Ovary (tissue), 9 donors: ENCODE results near the gene SLC11A2. TPM values are rescaled to one million over a fixed set of nuclear protein-coding genes. Genes with fewer than 3 reads are reported as not detected.
"Not testable (repeated sequence)": the region's sequence is repeated elsewhere in the genome, so short reads cannot be mapped to it uniquely, and the experiment has no call there.

Experiments
- DNase-seq, 5 donors: peaks; one replicate each; pipeline ENCODE4 v3.0.0-alpha.2; 2019 to 2020
- H3K27ac ChIP-seq, 2 donors: fragments of 200-600 bp; one replicate each; pipeline versions ENCODE4 v1.5.1 to v1.8.0; 2019 to 2022
- H3K27me3 ChIP-seq: fragments of 200-600 bp; one replicate; pipeline ENCODE4 v1.8.0; 2022
- H3K36me3 ChIP-seq: fragments of 200-600 bp; sonication (generic); one replicate; pipeline ENCODE4 v1.5.1; 2019
- H3K4me1 ChIP-seq: one replicate; pipeline ENCODE4 v1.8.1; 2013; ENCODE audit warnings: mild to moderate bottlenecking, moderate library complexity; ENCODE audit not compliant: insufficient read depth
- H3K4me3 ChIP-seq: fragments of 200-600 bp; sonication (generic); one replicate; pipeline ENCODE4 v1.5.1; 2017
- H3K9me3 ChIP-seq, 2 donors: fragments of 200-600 bp in 1 of 2; sonication (generic) in 1 of 2; one replicate each; pipeline versions ENCODE4 v1.5.1 to v1.8.1; 2013 to 2019; ENCODE audit warnings: mild to moderate bottlenecking in 1 of 2, moderate library complexity in 1 of 2
- EP300 ChIP-seq: sonication (generic); formaldehyde crosslinking; IDR thresholded peaks from one replicate; pipeline ENCODE4 v1.6.1; 2017; ENCODE audit warnings: antibody characterized with exemption
- POLR2A ChIP-seq: fragments of 450-650 bp; IDR thresholded peaks from one replicate; pipeline ENCODE4 v1.6.1; 2017; ENCODE audit warnings: antibody characterized with exemption, mild to moderate bottlenecking, moderate library complexity
- WGBS, 3 donors: extraction: QIAGEN DNeasy Blood & Tissue Kit in 1 of 3; methylation state at CpG; one replicate each; pipeline versions ENCODE4 v1.1.5 to v1.1.7; 2013 to 2017; 5-methylcytosine and 5-hydroxymethylcytosine counted together
- intact Hi-C, 4 donors: fragments of 100-400 bp; cut with DNase I; formaldehyde crosslinking; loops; one replicate each; pipeline versions ENCODE4 v1.11.0 to v1.15.1; 2022 to 2023
- polyA plus RNA-seq, 2 donors: library from polyadenylated mRNA; stranded (reverse); fragments of 200-250 nt in 1 of 2; fragments of 350-450 nt in 1 of 2; fragmentation: Illumina TruSeq in 1 of 2; extraction: RNeasy Lipid Tissue Mini Kit (QIAGEN cat#74804) in 1 of 2; gene quantifications; one replicate each; pipeline ENCODE4 v1.2.3, GENCODE V29; 2013 to 2014
- total RNA-seq, 7 donors: library from RNA; depleted of rRNA in 2 of 7; stranded (reverse); fragments of >200 nt in 2 of 7; fragmentation: NEBNext Ultra II Directional in 3 of 7; extraction: Animal tissue kit (Norgen Biotek cat#: 25700) in 3 of 7; gene quantifications; one replicate each; pipeline versions ENCODE4 v1.1.0 to v1.2.4, GENCODE V29; 2016 to 2023
- TF ChIP-seq, protein P1 (sequence below), 3 donors: fragments of 450-650 bp in 2 of 3; fragments of 200-600 bp in 1 of 3; IDR thresholded peaks; one replicate each; pipeline versions ENCODE4 v1.5.1 to v1.8.0; 2016 to 2022; ENCODE audit warnings: antibody characterized with exemption in 3 of 3, mild to moderate bottlenecking in 1 of 3
- donor health status: DM: no; HTN: no; CAD: no; lungs with moderate emphysema.
- donor health status: DM: no; HTN: no; CAD: no.
- donor health status: Bipolar disorder and iron deficiency.
- donor health status: DM: yes; HTN: yes; CAD: no.
- donor health status: DM: no; HTN: no; CAD: no.
- donor health status: DM: yes; HTN: yes; CAD: no.

The SLC11A2 gene
- total and polyA plus RNA-seq, 9 donors, result 13.6 to 48.8 (median 38.7) TPM

DNA sequence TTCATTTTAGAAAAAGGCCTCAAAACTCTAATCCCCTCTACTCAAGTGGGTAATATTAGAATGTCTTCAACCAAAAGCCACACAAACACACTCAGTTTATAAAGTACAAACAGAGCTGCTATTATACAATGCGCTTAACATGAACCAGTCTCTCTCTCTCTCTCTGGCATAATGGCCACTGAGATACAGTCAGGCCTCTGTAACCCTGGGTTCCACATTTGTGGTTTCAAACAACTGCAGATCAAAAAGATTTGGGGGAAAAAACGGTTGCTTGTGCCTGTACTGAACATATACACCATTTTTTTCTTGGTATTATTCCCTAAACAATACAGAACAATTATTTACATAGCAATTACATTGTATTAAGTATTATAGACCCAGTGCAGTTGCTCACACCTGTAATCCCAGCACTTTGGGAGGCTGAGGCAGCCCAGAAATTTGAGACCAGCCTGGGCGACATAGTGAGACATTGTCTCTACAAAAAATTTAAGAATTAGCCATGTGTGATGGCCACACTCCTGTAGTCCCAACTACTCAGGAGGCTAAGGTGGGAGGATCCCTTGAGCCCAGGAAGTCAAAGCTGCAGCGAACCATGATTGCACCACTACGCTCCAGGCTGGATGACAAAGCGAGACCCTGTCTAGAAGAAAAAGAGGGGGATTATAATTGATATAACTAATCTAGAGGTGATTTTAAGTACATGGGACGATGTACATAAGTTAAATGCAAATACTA is 5.6 kb downstream of the SLC11A2 start:
- H3K27ac ChIP-seq, result no peak overlapping the region
- intact Hi-C loops, result no loop called here
- peaks cover 11% of the 10 kb centered on the region for H3K4me1 ChIP-seq
- TF ChIP-seq POLR2A, result no peak
- TF ChIP-seq, protein P1, sequence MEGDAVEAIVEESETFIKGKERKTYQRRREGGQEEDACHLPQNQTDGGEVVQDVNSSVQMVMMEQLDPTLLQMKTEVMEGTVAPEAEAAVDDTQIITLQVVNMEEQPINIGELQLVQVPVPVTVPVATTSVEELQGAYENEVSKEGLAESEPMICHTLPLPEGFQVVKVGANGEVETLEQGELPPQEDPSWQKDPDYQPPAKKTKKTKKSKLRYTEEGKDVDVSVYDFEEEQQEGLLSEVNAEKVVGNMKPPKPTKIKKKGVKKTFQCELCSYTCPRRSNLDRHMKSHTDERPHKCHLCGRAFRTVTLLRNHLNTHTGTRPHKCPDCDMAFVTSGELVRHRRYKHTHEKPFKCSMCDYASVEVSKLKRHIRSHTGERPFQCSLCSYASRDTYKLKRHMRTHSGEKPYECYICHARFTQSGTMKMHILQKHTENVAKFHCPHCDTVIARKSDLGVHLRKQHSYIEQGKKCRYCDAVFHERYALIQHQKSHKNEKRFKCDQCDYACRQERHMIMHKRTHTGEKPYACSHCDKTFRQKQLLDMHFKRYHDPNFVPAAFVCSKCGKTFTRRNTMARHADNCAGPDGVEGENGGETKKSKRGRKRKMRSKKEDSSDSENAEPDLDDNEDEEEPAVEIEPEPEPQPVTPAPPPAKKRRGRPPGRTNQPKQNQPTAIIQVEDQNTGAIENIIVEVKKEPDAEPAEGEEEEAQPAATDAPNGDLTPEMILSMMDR (IDR thresholded peaks at IDR 0.05), result no peak
- TF ChIP-seq EP300, result no peak
- no peaks in the 10 kb centered on the region for H3K9me3 ChIP-seq
- no peaks in the 10 kb centered on the region for H3K36me3 ChIP-seq
- no peak overlapping the region for H3K4me3 ChIP-seq
- no peaks in the 10 kb centered on the region for H3K27me3 ChIP-seq
- DNase-seq, result no peak
- 93 to 94% (median 94%) methylated on average over 7 of the region's 7 CpGs for WGBS, 3 donors

DNA sequence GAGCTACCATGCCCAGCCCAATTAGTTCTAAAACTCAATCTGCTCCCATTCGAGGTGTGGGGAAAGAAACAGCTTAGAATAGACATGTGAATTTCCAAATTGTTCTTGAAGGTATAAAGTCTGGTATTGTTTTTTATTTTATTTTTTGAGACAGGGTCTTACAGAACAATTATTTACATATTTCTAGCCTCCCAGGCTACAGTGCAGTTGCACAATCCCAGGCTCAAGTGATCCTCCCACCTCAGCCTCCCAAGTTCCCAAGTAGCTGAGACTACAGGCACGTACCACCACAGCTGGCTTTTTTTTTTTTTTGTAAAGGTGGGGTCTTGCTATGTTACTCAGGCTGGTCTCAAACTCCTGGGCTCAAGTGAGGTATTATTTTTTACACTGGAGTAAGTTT is 6.3 kb downstream of the SLC11A2 start:
- intact Hi-C loops, result no loop called here
- Histone ChIP-seq H3K4me3 (no peak overlapping the region), H3K27ac (no peak overlapping the region), H3K4me1 (peaks cover 11% of the 10 kb centered on the region), H3K36me3 (no peaks in the 10 kb centered on the region), H3K27me3 (no peaks in the 10 kb centered on the region), H3K9me3 (no peaks in the 10 kb centered on the region)
- no peak for DNase-seq
- no peak for TF ChIP-seq EP300
- TF ChIP-seq POLR2A, result no peak
- TF ChIP-seq, protein P1 (IDR thresholded peaks at IDR 0.05), result no peak
- 67 to 81% (median 74%) methylated on average over 2 of the region's 2 CpGs for WGBS, 3 donors

DNA sequence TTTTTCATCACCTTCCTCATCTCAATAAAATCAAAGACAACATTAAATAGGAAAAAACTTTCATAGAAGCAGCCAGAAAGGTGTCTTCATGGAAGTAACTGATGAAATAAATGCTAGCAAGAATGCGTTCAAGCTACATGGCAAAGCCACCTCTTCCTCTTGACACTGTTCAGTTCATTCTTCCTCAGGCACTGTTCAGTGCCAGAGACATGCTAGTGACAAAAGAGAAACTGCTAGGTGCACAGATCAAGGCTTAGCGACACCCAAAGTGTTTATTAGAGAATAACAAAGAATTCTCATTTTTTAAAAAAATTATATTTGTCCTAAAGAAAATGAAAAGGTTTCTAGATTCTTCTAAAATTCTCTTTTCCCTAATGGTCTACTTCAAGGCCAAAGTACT is 7.2 kb downstream of the SLC11A2 start:
- Histone ChIP-seq H3K4me1 (peaks cover 7% of the 10 kb centered on the region), H3K27me3 (no peaks in the 10 kb centered on the region), H3K27ac (no peak overlapping the region), H3K9me3 (no peaks in the 10 kb centered on the region), H3K4me3 (no peak overlapping the region), H3K36me3 (no peaks in the 10 kb centered on the region)
- DNase-seq, result no peak
- intact Hi-C loops, result no loop called here
- WGBS, 3 donors, result 95 to 99% (median 97%) methylated on average over 2 of the region's 2 CpGs
- TF ChIP-seq, protein P1 (IDR thresholded peaks at IDR 0.05), result no peak
- TF ChIP-seq POLR2A (no peak), EP300 (no peak)

DNA sequence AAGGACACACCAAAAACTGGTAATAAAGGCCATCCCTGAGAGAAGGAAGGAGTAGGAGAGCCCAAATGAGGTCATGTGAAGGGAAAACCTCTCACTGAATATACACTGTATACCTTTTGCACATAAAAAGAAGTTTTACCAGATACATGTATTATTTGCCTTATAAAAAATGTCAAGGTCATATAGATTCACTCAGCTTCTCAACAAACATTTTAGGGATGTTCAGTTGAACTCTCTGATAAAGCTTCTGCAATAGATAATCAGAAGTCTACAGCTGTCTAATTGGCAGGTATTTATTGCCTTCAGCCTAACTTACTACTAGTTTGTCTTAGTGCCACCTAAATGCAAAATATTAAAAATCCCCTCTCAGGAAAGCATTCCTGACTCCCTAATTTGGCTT is 8.7 kb downstream of the SLC11A2 start:
- H3K4me3 ChIP-seq, result no peak overlapping the region
- H3K27ac ChIP-seq, result no peak overlapping the region
- DNase-seq, result no peak
- no peaks in the 10 kb centered on the region for H3K27me3 ChIP-seq
- intact Hi-C loops, result no loop called here
- peaks cover 5% of the 10 kb centered on the region for H3K4me1 ChIP-seq
- H3K9me3 ChIP-seq, result no peaks in the 10 kb centered on the region
- TF ChIP-seq EP300, result no peak
- TF ChIP-seq POLR2A, result no peak
- TF ChIP-seq, protein P1 (IDR thresholded peaks at IDR 0.05), result no peak
- no peaks in the 10 kb centered on the region for H3K36me3 ChIP-seq

DNA sequence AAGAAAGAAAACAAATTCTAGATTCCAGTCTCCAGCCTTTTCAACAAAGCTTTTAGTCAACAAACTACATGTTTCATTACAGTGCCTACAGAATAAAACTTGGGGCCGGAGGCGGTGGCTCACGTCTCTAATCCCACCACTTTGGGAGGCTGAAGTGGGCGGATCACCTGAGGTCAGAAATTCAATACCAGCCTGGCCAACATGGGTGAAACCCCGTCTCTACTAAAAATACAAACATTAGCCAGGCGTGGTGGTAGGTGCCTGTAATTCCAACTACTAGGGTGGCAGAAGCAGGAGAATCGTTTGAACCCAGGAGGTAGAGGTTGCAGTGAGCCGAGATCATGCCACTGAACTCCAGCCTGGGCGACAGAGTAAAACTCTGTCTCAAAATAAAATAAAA is 11.7 kb downstream of the SLC11A2 start:
- intact Hi-C loops, H3K36me3 ChIP-seq, H3K4me3 ChIP-seq, DNase-seq, H3K27ac ChIP-seq, H3K4me1 ChIP-seq, H3K9me3 ChIP-seq, H3K27me3 ChIP-seq: not testable (repeated sequence)
- WGBS, 3 donors, result 79 to 87% (median 84%) methylated on average over 9 of the region's 9 CpGs
